H9 (cell line): ENCODE measurements around the gene SLC34A3. TPM values are rescaled to one million over a fixed set of nuclear protein-coding genes. Genes with fewer than 3 reads are reported as not detected.

Experiments
- DNase-seq: peaks from one replicate; pipeline ENCODE4 v3.0.0-alpha.2; 2017
- H2AFZ ChIP-seq: one replicate; pipeline ENCODE4 v1.6.1; 2013; ENCODE audit warnings: mild to moderate bottlenecking, low read length, control low read depth, moderate library complexity
- H2AK5ac ChIP-seq: 2 replicates; pipeline ENCODE4 v1.6.1; 2013; ENCODE audit warnings: low read length, control low read depth, mixed read lengths; ENCODE audit not compliant: insufficient read length
- H2BK120ac ChIP-seq: one replicate; pipeline ENCODE4 v1.6.1; 2013; ENCODE audit warnings: low read depth, mild to moderate bottlenecking, low read length, control low read depth, inconsistent platforms; ENCODE audit not compliant: poor library complexity, severe bottlenecking
- H2BK12ac ChIP-seq: 2 replicates; pipeline ENCODE4 v1.6.1; 2013; ENCODE audit warnings: low read length, control low read depth, mixed read lengths, low read depth; ENCODE audit not compliant: insufficient read length
- H2BK15ac ChIP-seq: 2 replicates; pipeline ENCODE4 v1.6.1; 2013; ENCODE audit warnings: low read depth, low read length, control low read depth
- H2BK20ac ChIP-seq: one replicate; pipeline ENCODE4 v1.6.1; 2013; ENCODE audit warnings: low read depth, mild to moderate bottlenecking, low read length, control low read depth, inconsistent platforms; ENCODE audit not compliant: poor library complexity, severe bottlenecking
- H2BK5ac ChIP-seq: 2 replicates; pipeline ENCODE4 v1.6.1; 2013; ENCODE audit warnings: low read length, control low read depth, mixed read lengths; ENCODE audit not compliant: insufficient read length
- H3K14ac ChIP-seq: 2 replicates; pipeline ENCODE4 v1.6.1; 2013; ENCODE audit warnings: low read length, control low read depth; ENCODE audit not compliant: insufficient read depth
- H3K18ac ChIP-seq: 2 replicates; pipeline ENCODE4 v1.6.1; 2013; ENCODE audit warnings: low read depth, mild to moderate bottlenecking, mixed read lengths, low read length, control low read depth; ENCODE audit not compliant: insufficient read length
- H3K23ac ChIP-seq: 2 replicates; pipeline ENCODE4 v1.6.1; 2013; ENCODE audit warnings: low read length, control low read depth, mixed read lengths, low read depth; ENCODE audit not compliant: insufficient read length
- H3K23me2 ChIP-seq: 2 replicates; pipeline ENCODE4 v1.6.1; 2013; ENCODE audit warnings: low read depth, mild to moderate bottlenecking, mixed read lengths, low read length, control low read depth; ENCODE audit not compliant: insufficient read length, poor library complexity, severe bottlenecking
- H3K27ac ChIP-seq: 2 replicates; pipeline ENCODE4 v1.5.1; 2013; ENCODE audit warnings: low read length, control low read depth, mixed read lengths, low read depth; ENCODE audit not compliant: insufficient read length
- H3K27me3 ChIP-seq: 2 replicates; pipeline ENCODE4 v1.6.1; 2013; ENCODE audit warnings: low read length, control low read depth, inconsistent platforms; ENCODE audit not compliant: insufficient read depth
- H3K4ac ChIP-seq: 2 replicates; pipeline ENCODE4 v1.6.1; 2013; ENCODE audit warnings: low read depth, mild to moderate bottlenecking, control low read depth, inconsistent platforms, low read length, moderate library complexity
- H3K4me1 ChIP-seq: 2 replicates; pipeline ENCODE4 v1.6.1; 2013; ENCODE audit warnings: low read length, control low read depth, inconsistent platforms; ENCODE audit not compliant: insufficient read depth
- H3K4me2 ChIP-seq: 2 replicates; pipeline ENCODE4 v1.6.1; 2013; ENCODE audit warnings: low read length, control low read depth, mixed read lengths; ENCODE audit not compliant: insufficient read length, insufficient read depth
- H3K56ac ChIP-seq: 2 replicates; pipeline ENCODE4 v1.6.1; 2013; ENCODE audit warnings: low read depth, mild to moderate bottlenecking, mixed read lengths, low read length, control low read depth; ENCODE audit not compliant: insufficient read length
- H3K79me1 ChIP-seq: 2 replicates; pipeline ENCODE4 v1.6.1; 2013; ENCODE audit warnings: low read depth, mild to moderate bottlenecking, moderate library complexity, low read length, control low read depth, inconsistent platforms; ENCODE audit not compliant: insufficient read depth, poor library complexity, severe bottlenecking
- H3K79me2 ChIP-seq: 2 replicates; pipeline ENCODE4 v1.6.1; 2013; ENCODE audit warnings: low read length, control low read depth, inconsistent platforms; ENCODE audit not compliant: insufficient read depth
- H3K9ac ChIP-seq: 2 replicates; pipeline ENCODE4 v1.6.1; 2013; ENCODE audit warnings: low read length, control low read depth, mixed read lengths; ENCODE audit not compliant: insufficient read length; ENCODE audit errors: extremely low read depth
- H3K9me3 ChIP-seq: one replicate; pipeline ENCODE4 v1.6.1; 2013; ENCODE audit warnings: low read depth, low read length, inconsistent platforms; ENCODE audit not compliant: control insufficient read depth
- H3T11ph ChIP-seq: one replicate; pipeline ENCODE4 v1.6.1; 2013; ENCODE audit warnings: mild to moderate bottlenecking, low read length, control low read depth, inconsistent platforms
- H4K20me1 ChIP-seq: one replicate; pipeline ENCODE4 v1.6.1; 2013; ENCODE audit not compliant: control insufficient read depth, insufficient read length, insufficient read depth
- H4K5ac ChIP-seq: 2 replicates; pipeline ENCODE4 v1.6.1; 2013; ENCODE audit warnings: low read depth, mild to moderate bottlenecking, mixed read lengths, low read length, control low read depth; ENCODE audit not compliant: insufficient read length
- H4K8ac ChIP-seq: replicated peaks from 2 replicates; pipeline ENCODE4 v1.6.1; 2013; ENCODE audit warnings: low read length, control low read depth, mixed read lengths, low read depth; ENCODE audit not compliant: insufficient read length
- H4K91ac ChIP-seq: 2 replicates; pipeline ENCODE4 v1.6.1; 2013; ENCODE audit warnings: low read depth, mild to moderate bottlenecking, moderate library complexity, mixed read lengths, low read length, control low read depth; ENCODE audit not compliant: insufficient read length
- H3K27ac Mint-ChIP-seq, 3 experiments: 2 replicates in 2 of 3; 3 replicates in 1 of 3; pipeline ENCODE4 v1.8.0; 2020 to 2021; ENCODE audit warnings: mixed read lengths in 3 of 3, mild to moderate bottlenecking in 1 of 3, moderate library complexity in 1 of 3
- H3K27me3 Mint-ChIP-seq: 2 replicates; pipeline ENCODE4 v1.8.0; 2021; ENCODE audit warnings: low read depth, mild to moderate bottlenecking, moderate library complexity, mixed read lengths
- H3K36me3 Mint-ChIP-seq, 3 experiments: 2 replicates in 2 of 3; 3 replicates in 1 of 3; pipeline ENCODE4 v1.8.0; 2020 to 2021; ENCODE audit warnings: low read depth in 3 of 3, mixed read lengths in 3 of 3; ENCODE audit not compliant: insufficient read depth in 1 of 3
- H3K4me1 Mint-ChIP-seq, 2 experiments: 2 replicates each; pipeline ENCODE4 v1.8.0; 2020; ENCODE audit warnings: mixed read lengths in 2 of 2
- H3K4me3 Mint-ChIP-seq, 2 experiments: 2 replicates in 1 of 2; 3 replicates in 1 of 2; pipeline ENCODE4 v1.8.0; 2020 to 2021; ENCODE audit warnings: mild to moderate bottlenecking in 2 of 2, mixed read lengths in 2 of 2, moderate library complexity in 1 of 2
- H3K9me3 Mint-ChIP-seq, 2 experiments: 2 replicates in 1 of 2; 3 replicates in 1 of 2; pipeline ENCODE4 v1.8.0; 2020; ENCODE audit warnings: mild to moderate bottlenecking in 2 of 2, mixed read lengths in 2 of 2, moderate library complexity in 1 of 2
- CTCF ChIP-seq: fragments of 200-600 bp; sonication (generic); conservative IDR thresholded peaks from 3 replicates; pipeline ENCODE4 v1.8.0; 2021; ENCODE audit warnings: antibody characterized with exemption, mild to moderate bottlenecking
- WGBS: extraction: QIAGEN DNeasy Blood & Tissue Kit; methylation state at CpG from one replicate; pipeline ENCODE4 v1.1.7; 2013; ENCODE audit warnings: missing lambda C conversion rate, low lambda C conversion rate, mixed read lengths; ENCODE audit not compliant: insufficient read length; ENCODE audit errors: extremely low coverage; 5-methylcytosine and 5-hydroxymethylcytosine counted together
- total RNA-seq: library from RNA; stranded (reverse); gene quantifications from 2 replicates; pipeline ENCODE4 v1.2.1, GENCODE V29; 2021

Gene SLC34A3
- total RNA-seq, 1 experiment from 2014 or later: not detected

GRCh38 chr9:137250329-137251193, 19.9 kb downstream of the SLC34A3 start:
- no peak overlapping the region for H2BK15ac ChIP-seq
- no peak overlapping the region for H3K27ac ChIP-seq
- H3K4me1 ChIP-seq: no peaks in the 10 kb centered on the region
- Mint-ChIP-seq H3K4me3 (no peak overlapping the region), H3K9me3 (no peaks in the 10 kb centered on the region), H3K36me3 (no peaks in the 10 kb centered on the region), H3K4me1 (peaks cover 8 to 11% of the 10 kb centered on the region in 2 experiments), H3K27me3 (peaks cover 38% of the 10 kb centered on the region), H3K27ac (no peak overlapping the region)
- TF ChIP-seq CTCF: no peak
- H3K79me2 ChIP-seq: no peaks in the 10 kb centered on the region
- no peaks in the 10 kb centered on the region for H3K27me3 ChIP-seq
- H3K23ac ChIP-seq: no peak overlapping the region
- no peak overlapping the region for H2BK5ac ChIP-seq
- H2BK20ac ChIP-seq: no peak overlapping the region
- no peaks in the 10 kb centered on the region for H4K20me1 ChIP-seq
- WGBS: no CpG with 5 or more reads among the region's 18 CpGs
- no peak for DNase-seq
- no peak overlapping the region for H3K9ac ChIP-seq
- no peak overlapping the region for H4K91ac ChIP-seq
- no peak overlapping the region for H4K5ac ChIP-seq
- H3K9me3 ChIP-seq: no peaks in the 10 kb centered on the region
- H3K56ac ChIP-seq: no peak overlapping the region
- no peak overlapping the region for H2AFZ ChIP-seq
- no peak overlapping the region for H2BK12ac ChIP-seq
- H3T11ph ChIP-seq: no peak overlapping the region
- H3K14ac ChIP-seq: no peak overlapping the region
- peaks cover 9% of the 10 kb centered on the region for H3K23me2 ChIP-seq
- no peak overlapping the region for H3K18ac ChIP-seq
- H2AK5ac ChIP-seq: no peak overlapping the region
- H3K4ac ChIP-seq: no peak overlapping the region
- H4K8ac ChIP-seq: no peak overlapping the region
- H3K4me2 ChIP-seq: no peak overlapping the region
- H3K79me1 ChIP-seq: no peaks in the 10 kb centered on the region
- no peak overlapping the region for H2BK120ac ChIP-seq
